Fibroblast of skin of abdomen (primary cell): ENCODE results near the gene PM20D1.
"Not testable (repeated sequence)": the region's sequence is repeated elsewhere in the genome, so short reads cannot be mapped to it uniquely, and the experiment has no call there.

Source experiments
- DNase-seq: peaks from one replicate; pipeline ENCODE4 v3.0.0-alpha.2; 2013

The PM20D1 gene

GRCh38 chr1:205840146-205840923 is 9.6 kb downstream of the PM20D1 start:
- no peak for DNase-seq

GRCh38 chr1:205837382-205837970 is 12.5 kb downstream of the PM20D1 start:
- no peak for DNase-seq

GRCh38 chr1:205834751-205835150 is 15.2 kb downstream of the PM20D1 start:
- DNase-seq = no peak

- DNase-seq = no peak
Observed at GRCh38 chr1:205832326-205832751, 17.6 kb downstream of the PM20D1 start.

- DNase-seq = no peak
Observed at GRCh38 chr1:205827623-205828022, 22.3 kb downstream of the PM20D1 start.

GRCh38 chr1:205826995-205827394 is 22.9 kb downstream of the PM20D1 start:
- DNase-seq = no peak

GRCh38 chr1:205826016-205826806 is 23.7 kb downstream of the PM20D1 start:
- DNase-seq = no peak

- DNase-seq = no peak
Observed at GRCh38 chr1:205824180-205824579, 25.8 kb downstream of the PM20D1 start.

GRCh38 chr1:205823260-205823659 is 26.7 kb downstream of the PM20D1 start:
- not testable (repeated sequence) for DNase-seq

GRCh38 chr1:205822397-205822796 is 27.5 kb downstream of the PM20D1 start:
- DNase-seq = no peak

- no peak for DNase-seq
Observed at GRCh38 chr1:205817988-205818387, 31.9 kb downstream of the PM20D1 start.

GRCh38 chr1:205817364-205817763 is 32.6 kb downstream of the PM20D1 start:
- no peak for DNase-seq

GRCh38 chr1:205813755-205814058 is 36.2 kb downstream of the PM20D1 start:
- peak; percentile 62 for DNase-seq

GRCh38 chr1:205812878-205813754 is 36.8 kb downstream of the PM20D1 start, which contains the start of gene SLC41A1:
TSS of gene SLC41A1 (minus strand) at chr1:205813198. CDS start at chr1:205810441, 2,757 bp downstream.
- DNase-seq = peak; percentile 91

- DNase-seq = peak; percentile 5
Observed at GRCh38 chr1:205812271-205812877, 37.6 kb downstream of the PM20D1 start.

- DNase-seq = no peak
Observed at GRCh38 chr1:205811660-205812059, 38.3 kb downstream of the PM20D1 start.

- DNase-seq = peak; percentile 13
Observed at GRCh38 chr1:205810448-205811157, 39.3 kb downstream of the PM20D1 start.

GRCh38 chr1:205809942-205810345 is 40.0 kb downstream of the PM20D1 start:
- DNase-seq = no peak

GRCh38 chr1:205809469-205809868 is 40.5 kb downstream of the PM20D1 start:
- no peak for DNase-seq

- no peak for DNase-seq
Observed at GRCh38 chr1:205805082-205805711, 44.7 kb downstream of the PM20D1 start.

GRCh38 chr1:205804605-205805004 is 45.3 kb downstream of the PM20D1 start:
- DNase-seq = no peak
